IMR-90 (cell line): Measurements from ENCODE around the gene LAPTM5. TPM values are rescaled to one million over a fixed set of nuclear protein-coding genes. Genes with fewer than 3 reads are reported as not detected.

Experiments
- ATAC-seq: fragments of 200-7000 bp; cut with Tn5 transposase; 2 replicates; pipeline ENCODE4 v1.9.1; 2020; ENCODE audit warnings: low read depth, mild to moderate bottlenecking, moderate library complexity
- BruUV-seq: library from RNA; stranded (reverse); fragments of 400-500 nt; replicated peaks from 2 replicates; lab custom pipeline; 2021; lab: Mats Ljungman, UMichigan
- CTCF ChIA-PET: fragments of 300-600 bp; formaldehyde crosslinking; extraction: SDS; loops from one replicate; lab custom pipeline; 2021; ENCODE audit warnings: antibody characterized with exemption; lab: Yijun Ruan, JAX
- POLR2A ChIA-PET: fragments of 300-600 bp; sonication (Branson Sonifier 250); formaldehyde crosslinking; loops from one replicate; lab custom pipeline; 2022; ENCODE audit warnings: antibody characterized with exemption; ENCODE audit not compliant: unreplicated experiment; lab: Charles Lee
- DNase-seq: peaks from one replicate; pipeline ENCODE4 v3.0.0; 2013
- H2AFZ ChIP-seq: replicated peaks from 2 replicates; pipeline ENCODE3; 2013; ENCODE audit warnings: low read length, mild to moderate bottlenecking; ENCODE audit not compliant: poor library complexity
- H2AK5ac ChIP-seq: 2 replicates; pipeline ENCODE4 v1.6.1; 2013; ENCODE audit warnings: low read depth, low read length, inconsistent platforms
- H2AK9ac ChIP-seq: replicated peaks from 2 replicates; pipeline ENCODE3; 2013; ENCODE audit warnings: mild to moderate bottlenecking, low read depth, low read length, moderate library complexity; ENCODE audit not compliant: poor library complexity
- H2BK120ac ChIP-seq: 2 replicates; pipeline ENCODE4 v1.6.1; 2013; ENCODE audit warnings: low read depth, low read length, inconsistent platforms
- H2BK15ac ChIP-seq: 3 replicates; pipeline ENCODE4 v1.6.1; 2013; ENCODE audit warnings: low read depth, low read length, inconsistent platforms
- H2BK20ac ChIP-seq: 2 replicates; pipeline ENCODE4 v1.6.1; 2013; ENCODE audit warnings: low read depth, mild to moderate bottlenecking, inconsistent platforms, low read length, moderate library complexity
- H2BK5ac ChIP-seq: 2 replicates; pipeline ENCODE4 v1.6.1; 2013; ENCODE audit warnings: mild to moderate bottlenecking, low read depth, low read length, inconsistent platforms; ENCODE audit not compliant: poor library complexity, severe bottlenecking
- H3K14ac ChIP-seq: replicated peaks from 2 replicates; pipeline ENCODE4 v1.6.1; 2013; ENCODE audit warnings: low read depth, low read length, inconsistent platforms
- H3K18ac ChIP-seq: 2 replicates; pipeline ENCODE4 v1.6.1; 2013; ENCODE audit warnings: low read depth, low read length, control low read depth
- H3K23ac ChIP-seq: 2 replicates; pipeline ENCODE4 v1.6.1; 2013; ENCODE audit warnings: low read depth, low read length, inconsistent platforms
- H3K27ac ChIP-seq: 2 replicates; pipeline ENCODE4 v1.5.1; 2013; ENCODE audit warnings: mild to moderate bottlenecking, control low read depth, low read length; ENCODE audit not compliant: insufficient read depth
- H3K27me3 ChIP-seq: 2 replicates; pipeline ENCODE4 v1.6.1; 2013; ENCODE audit warnings: low read length; ENCODE audit not compliant: control insufficient read depth, insufficient read depth
- H3K36me3 ChIP-seq: 2 replicates; pipeline ENCODE4 v1.6.1; 2013; ENCODE audit warnings: low read length, mixed read lengths; ENCODE audit not compliant: control insufficient read depth, insufficient read depth
- H3K4ac ChIP-seq: 2 replicates; pipeline ENCODE4 v1.6.1; 2013; ENCODE audit warnings: low read depth, low read length, inconsistent platforms
- H3K4me1 ChIP-seq: 2 replicates; pipeline ENCODE4 v1.6.1; 2013; ENCODE audit warnings: low read length, mixed read lengths; ENCODE audit not compliant: control insufficient read depth, insufficient read depth
- H3K4me2 ChIP-seq: 2 replicates; pipeline ENCODE4 v1.6.1; 2013; ENCODE audit warnings: low read depth, mild to moderate bottlenecking, control low read depth, low read length, moderate library complexity
- H3K4me3 ChIP-seq: 2 replicates; pipeline ENCODE4 v1.5.1; 2013; ENCODE audit warnings: low read depth, mild to moderate bottlenecking, control low read depth, low read length, moderate library complexity; ENCODE audit not compliant: insufficient read depth
- H3K56ac ChIP-seq: 2 replicates; pipeline ENCODE4 v1.6.1; 2013; ENCODE audit warnings: low read length, inconsistent platforms; ENCODE audit not compliant: insufficient read depth; ENCODE audit errors: extremely low read depth
- H3K79me1 ChIP-seq, 2 experiments: 2 replicates each; pipeline ENCODE4 v1.6.1; 2013; ENCODE audit warnings: low read length in 2 of 2, inconsistent platforms in 1 of 2, low read depth in 1 of 2
- H3K9ac ChIP-seq: 2 replicates; pipeline ENCODE4 v1.6.1; 2013; ENCODE audit warnings: low read depth, low read length, control low read depth
- H3K9me1 ChIP-seq: 2 replicates; pipeline ENCODE4 v1.6.1; 2013; ENCODE audit warnings: low read length, inconsistent platforms; ENCODE audit not compliant: insufficient read depth
- H3K9me3 ChIP-seq: 2 replicates; pipeline ENCODE4 v1.6.1; 2013; ENCODE audit warnings: low read length; ENCODE audit not compliant: control insufficient read depth, insufficient read depth
- H4K20me1 ChIP-seq: 2 replicates; pipeline ENCODE4 v1.6.1; 2013; ENCODE audit warnings: low read length, inconsistent platforms; ENCODE audit not compliant: insufficient read depth
- H4K5ac ChIP-seq: 2 replicates; pipeline ENCODE4 v1.6.1; 2013; ENCODE audit warnings: mild to moderate bottlenecking, low read depth, low read length, control low read depth
- H4K8ac ChIP-seq, 2 experiments: 2 replicates each; pipeline ENCODE4 v1.6.1; 2013; ENCODE audit warnings: low read depth in 2 of 2, low read length in 2 of 2, control low read depth in 1 of 2, inconsistent platforms in 1 of 2
- H4K91ac ChIP-seq: 2 replicates; pipeline ENCODE4 v1.6.1; 2013; ENCODE audit warnings: low read depth, low read length, inconsistent platforms; ENCODE audit not compliant: insufficient read depth
- FOS ChIP-seq: fragments of 150-350 bp; IDR thresholded peaks from 2 replicates; pipeline ENCODE4 v1.6.1; 2016; ENCODE audit warnings: low read depth, low read length
- RAD21 ChIP-seq: IDR thresholded peaks from 2 replicates; pipeline ENCODE4 v1.6.1; 2012; ENCODE audit warnings: low read length, improper control_type of control experiment
- WGBS, 2 experiments: methylation state at CpG; one replicate each; pipeline versions ENCODE4 v1.1.5 to v1.1.7; 2013; ENCODE audit warnings: missing lambda C conversion rate in 2 of 2; ENCODE audit not compliant: insufficient read length in 1 of 2; ENCODE audit errors: extremely low coverage in 2 of 2; 5-methylcytosine and 5-hydroxymethylcytosine counted together
- dilution Hi-C: fragments of 300-500 bp; cut with HindIII; formaldehyde crosslinking; loops from one replicate; pipeline ENCODE4 v1.14.3; 2018; ENCODE audit warnings: low sequenced_read_pairs; ENCODE audit not compliant: unreplicated experiment
- in situ Hi-C: fragments of 300-500 bp; cut with MboI; formaldehyde crosslinking; loops from 3 replicates; pipeline ENCODE4 v1.14.3; 2019; ENCODE audit warnings: low sequenced_read_pairs, inconsistent platforms, mixed read lengths
- intact Hi-C: fragments of 100-400 bp; cut with micrococcal nuclease; formaldehyde crosslinking; loops from 2 replicates; pipeline ENCODE4 v1.10.0; 2022
- polyA plus RNA-seq, 3 experiments: library from polyadenylated mRNA; depleted of rRNA; stranded (reverse); fragments of >200 nt; gene quantifications; 2 replicates each; pipeline ENCODE4 v1.2.3, GENCODE V29; 2012; ENCODE audit warnings: low replicate concordance in 1 of 3
- total RNA-seq: library from RNA; depleted of rRNA; stranded (reverse); fragments of >200 nt; gene quantifications from 2 replicates; pipeline ENCODE4 v1.2.3, GENCODE V29; 2012

Gene LAPTM5
- total and polyA plus RNA-seq, 2 of the 4 experiments (the other 2 are of a cell fraction): 0.09 TPM; not detected in 1

DNA sequence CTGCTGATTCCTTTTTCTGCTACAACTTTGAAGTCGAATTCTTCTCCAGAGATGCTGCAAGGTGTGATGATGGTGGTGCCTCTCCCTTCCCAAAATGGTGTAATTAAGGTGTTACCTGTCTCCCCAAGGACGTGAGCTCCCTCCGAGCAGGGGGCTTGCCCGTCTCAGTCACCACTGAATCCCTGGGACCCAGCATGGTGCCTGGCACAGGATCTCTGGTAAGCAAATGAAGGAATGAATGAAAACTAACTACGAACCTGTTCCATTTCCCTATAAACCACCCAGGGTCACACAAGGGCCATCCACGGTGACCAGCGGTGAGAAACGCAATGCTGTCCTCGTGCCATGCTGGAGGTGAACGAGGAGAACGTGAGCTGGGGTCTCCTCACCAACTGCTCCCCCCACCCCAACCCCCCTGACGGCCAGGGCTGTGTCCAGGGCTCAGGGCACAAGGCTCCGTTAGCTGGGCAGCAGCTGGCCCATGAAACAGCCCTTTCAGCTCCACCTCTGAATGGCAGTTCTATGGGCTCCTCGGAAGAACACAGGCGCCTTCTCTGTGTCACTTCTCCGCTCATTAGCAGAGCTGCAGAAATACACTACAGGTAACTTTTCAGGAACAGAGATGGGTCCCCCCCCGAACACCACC, 32.0 kb downstream of the LAPTM5 start:
- Histone ChIP-seq H3K4me2 (no peak overlapping the region), H3K18ac (no peak overlapping the region), H3K9me3 (no peaks in the 10 kb centered on the region), H3K9ac (no peak overlapping the region), H3K27me3 (no peaks in the 10 kb centered on the region; the same call in 1 of the 2 replicates), H3K14ac (no peak overlapping the region), H3K4me3 (no peak overlapping the region), H2AK5ac (no peak overlapping the region), H3K79me1 (no peaks in the 10 kb centered on the region), H4K20me1 (no peaks in the 10 kb centered on the region), H2BK5ac (no peak overlapping the region), H2BK15ac (no peak overlapping the region), H2BK120ac (no peak overlapping the region), H4K91ac (no peak overlapping the region), H4K8ac (no peak overlapping the region), H2AK9ac (no peak overlapping the region), H3K4ac (no peak overlapping the region), H3K56ac (no peak overlapping the region), H3K36me3 (no peaks in the 10 kb centered on the region), H3K27ac (no peak overlapping the region), H4K5ac (no peak overlapping the region), H3K23ac (no peak overlapping the region), H2AFZ (no peak overlapping the region), H2BK20ac (no peak overlapping the region), H3K9me1 (0 out of 2 replicates have a peak, but pooled peaks cover 2% of the 10 kb centered on the region), H3K4me1 (peaks cover 10% of the 10 kb centered on the region; the same call in 1 of the 2 replicates)
- intact Hi-C loops (loop anchor here (2.0 kb wide), 1 partner anchor 53 kb away; no protein-coding TSS in a partner anchor), in situ Hi-C loops (loop anchor here (5.0 kb wide), 1 partner anchor 187 kb away; no protein-coding TSS in a partner anchor), dilution Hi-C loops (no loop called here)
- WGBS, 2 experiments: 77% methylated on average over 5 of the region's 17 CpGs; no CpG with 5 or more reads in 1 of the 2 experiments
- no TSS peak for BruUV-seq
- no peak for TF ChIP-seq FOS
- TF ChIP-seq RAD21: no peak
- no peak for ATAC-seq
- ChIA-PET POLR2A (no interaction called here), CTCF (interaction anchor here (1.9 to 4.6 kb wide), 2 partner anchors 54 to 57 kb away, joined by 7 to 30 read pairs; no protein-coding TSS in a partner anchor)
- DNase-seq: no peak
